Central memory CD8-positive, alpha-beta T cell (primary cell): ENCODE results near the gene COL1A2.

Experiments used
- ATAC-seq: fragments of 150-1000 bp; cut with Tn5 transposase; replicated peaks from 2 replicates; pipeline ENCODE4 v1.10.0; 2022; ENCODE audit warnings: mild to moderate bottlenecking, moderate FRiP score, moderate number of reproducible peaks; ENCODE audit not compliant: poor library complexity, severe bottlenecking; ENCODE audit errors: extremely low read depth
- DNase-seq, 2 donors: peaks; one replicate each; pipeline ENCODE4 v3.0.0; 2021; ENCODE audit warnings: low spot score in 2 of 2
- H3K27ac Mint-ChIP-seq: one replicate; pipeline ENCODE4 v1.8.0; 2022; ENCODE audit warnings: low read depth, mild to moderate bottlenecking, moderate library complexity, mixed read lengths
- H3K27me3 Mint-ChIP-seq: one replicate; pipeline ENCODE4 v1.8.0; 2022; ENCODE audit warnings: mixed read lengths
- H3K36me3 Mint-ChIP-seq: one replicate; pipeline ENCODE4 v1.8.0; 2022; ENCODE audit warnings: mild to moderate bottlenecking, moderate library complexity, mixed read lengths; ENCODE audit not compliant: insufficient read depth
- H3K4me1 Mint-ChIP-seq: one replicate; pipeline ENCODE4 v1.8.0; 2022; ENCODE audit warnings: mixed read lengths
- H3K4me3 Mint-ChIP-seq: one replicate; pipeline ENCODE4 v1.8.0; 2022; ENCODE audit warnings: mild to moderate bottlenecking, moderate library complexity, mixed read lengths
- H3K9me3 Mint-ChIP-seq: one replicate; pipeline ENCODE4 v1.8.0; 2022; ENCODE audit warnings: mixed read lengths

COL1A2 gene

GRCh38 chr7:94417901-94418300 is 23.2 kb downstream of the COL1A2 start:
- no peak overlapping the region for H3K27ac Mint-ChIP-seq
- H3K9me3 Mint-ChIP-seq: no peaks in the 10 kb centered on the region
- H3K4me3 Mint-ChIP-seq: no peak overlapping the region
- H3K27me3 Mint-ChIP-seq: peaks cover 29% of the 10 kb centered on the region
- ATAC-seq (no peak), DNase-seq (no peak)
- H3K36me3 Mint-ChIP-seq: peaks cover 2% of the 10 kb centered on the region
- H3K4me1 Mint-ChIP-seq: no peaks in the 10 kb centered on the region

GRCh38 chr7:94418851-94419250 is 24.2 kb downstream of the COL1A2 start:
- no peak for DNase-seq
- H3K4me3 Mint-ChIP-seq: no peak overlapping the region
- peaks cover 35% of the 10 kb centered on the region for H3K27me3 Mint-ChIP-seq
- H3K4me1 Mint-ChIP-seq: no peaks in the 10 kb centered on the region
- no peaks in the 10 kb centered on the region for H3K36me3 Mint-ChIP-seq
- ATAC-seq: no peak
- H3K27ac Mint-ChIP-seq: no peak overlapping the region
- H3K9me3 Mint-ChIP-seq: no peaks in the 10 kb centered on the region

- no peak overlapping the region for H3K4me3 Mint-ChIP-seq
- H3K4me1 Mint-ChIP-seq: no peaks in the 10 kb centered on the region
- H3K36me3 Mint-ChIP-seq: no peaks in the 10 kb centered on the region
- no peak for DNase-seq
- no peaks in the 10 kb centered on the region for H3K9me3 Mint-ChIP-seq
- no peak overlapping the region for H3K27ac Mint-ChIP-seq
- peaks cover 41% of the 10 kb centered on the region for H3K27me3 Mint-ChIP-seq
- ATAC-seq: no peak
Observed at GRCh38 chr7:94420328-94420727, 25.6 kb downstream of the COL1A2 start.

- peaks cover 41% of the 10 kb centered on the region for H3K27me3 Mint-ChIP-seq
- H3K36me3 Mint-ChIP-seq: no peaks in the 10 kb centered on the region
- no peak overlapping the region for H3K4me3 Mint-ChIP-seq
- no peak overlapping the region for H3K27ac Mint-ChIP-seq
- H3K4me1 Mint-ChIP-seq: no peaks in the 10 kb centered on the region
- ATAC-seq (no peak), DNase-seq (no peak)
- H3K9me3 Mint-ChIP-seq: no peaks in the 10 kb centered on the region
Observed at GRCh38 chr7:94421681-94422080, 27.0 kb downstream of the COL1A2 start.

- Mint-ChIP-seq H3K27me3 (peaks cover 41% of the 10 kb centered on the region), H3K4me1 (no peaks in the 10 kb centered on the region), H3K27ac (no peak overlapping the region), H3K4me3 (no peak overlapping the region), H3K36me3 (no peaks in the 10 kb centered on the region), H3K9me3 (no peaks in the 10 kb centered on the region)
- no peak for ATAC-seq
- no peak for DNase-seq
Observed at GRCh38 chr7:94422136-94422535, 27.4 kb downstream of the COL1A2 start.

GRCh38 chr7:94422827-94423460 is 28.2 kb downstream of the COL1A2 start:
- no peaks in the 10 kb centered on the region for H3K9me3 Mint-ChIP-seq
- ATAC-seq (no peak), DNase-seq (no peak)
- no peak overlapping the region for H3K27ac Mint-ChIP-seq
- no peaks in the 10 kb centered on the region for H3K4me1 Mint-ChIP-seq
- peaks cover 41% of the 10 kb centered on the region for H3K27me3 Mint-ChIP-seq
- no peaks in the 10 kb centered on the region for H3K36me3 Mint-ChIP-seq
- H3K4me3 Mint-ChIP-seq: no peak overlapping the region

GRCh38 chr7:94423863-94424735 is 29.4 kb downstream of the COL1A2 start:
- Mint-ChIP-seq H3K36me3 (no peaks in the 10 kb centered on the region), H3K27me3 (peaks cover 39% of the 10 kb centered on the region), H3K4me3 (no peak overlapping the region), H3K4me1 (no peaks in the 10 kb centered on the region), H3K9me3 (no peaks in the 10 kb centered on the region), H3K27ac (no peak overlapping the region)
- DNase-seq (no peak), ATAC-seq (no peak)

- Mint-ChIP-seq H3K27ac (no peak overlapping the region), H3K9me3 (no peaks in the 10 kb centered on the region), H3K4me3 (no peak overlapping the region), H3K36me3 (no peaks in the 10 kb centered on the region), H3K4me1 (no peaks in the 10 kb centered on the region), H3K27me3 (peaks cover 24% of the 10 kb centered on the region)
- DNase-seq: no peak
- ATAC-seq: no peak
Observed at GRCh38 chr7:94425546-94425945, 30.9 kb downstream of the COL1A2 start.

GRCh38 chr7:94426980-94427875 is 32.5 kb downstream of the COL1A2 start:
- ATAC-seq: no peak
- no peaks in the 10 kb centered on the region for H3K9me3 Mint-ChIP-seq
- no peak for DNase-seq

GRCh38 chr7:94429153-94429552 is 34.5 kb downstream of the COL1A2 start:
- ATAC-seq (no peak), DNase-seq (no peak)
- Mint-ChIP-seq H3K4me3 (no peak overlapping the region), H3K27me3 (peaks cover 3% of the 10 kb centered on the region), H3K27ac (no peak overlapping the region), H3K36me3 (no peaks in the 10 kb centered on the region), H3K9me3 (no peaks in the 10 kb centered on the region), H3K4me1 (no peaks in the 10 kb centered on the region)

More at GRCh38 chr7:94426980-94427875, 32.5 kb downstream of the COL1A2 start:
- Mint-ChIP-seq H3K27me3 (peaks cover 12% of the 10 kb centered on the region), H3K27ac (no peak overlapping the region), H3K4me1 (no peaks in the 10 kb centered on the region), H3K36me3 (no peaks in the 10 kb centered on the region), H3K4me3 (no peak overlapping the region)

- peaks cover 13% of the 10 kb centered on the region for H3K27me3 Mint-ChIP-seq
Observed at GRCh38 chr7:94431176-94431575, 36.5 kb downstream of the COL1A2 start.

GRCh38 chr7:94431619-94432280 is 37.1 kb downstream of the COL1A2 start:
- Mint-ChIP-seq H3K4me1 (peaks cover 7% of the 10 kb centered on the region), H3K27ac (no peak overlapping the region)
- no peak for DNase-seq

More at GRCh38 chr7:94431176-94431575, 36.5 kb downstream of the COL1A2 start:
- ATAC-seq (no peak), DNase-seq (no peak)
- Mint-ChIP-seq H3K4me1 (peaks cover 2% of the 10 kb centered on the region), H3K9me3 (no peaks in the 10 kb centered on the region), H3K27ac (no peak overlapping the region), H3K36me3 (no peaks in the 10 kb centered on the region), H3K4me3 (no peak overlapping the region)

More at GRCh38 chr7:94431619-94432280, 37.1 kb downstream of the COL1A2 start:
- peaks cover 18% of the 10 kb centered on the region for H3K27me3 Mint-ChIP-seq
- no peaks in the 10 kb centered on the region for H3K9me3 Mint-ChIP-seq
- ATAC-seq: no peak
- H3K4me3 Mint-ChIP-seq: no peak overlapping the region
- no peaks in the 10 kb centered on the region for H3K36me3 Mint-ChIP-seq
